ENCODE measurements around the gene RAB13. TPM values are rescaled to one million over a fixed set of nuclear protein-coding genes. Genes with fewer than 3 reads are reported as not detected.

Gene RAB13
- total RNA-seq, 1 experiment from 2014 or later: 73.6 TPM

GRCh38 chr1:153938996-153939395 is 47.1 kb downstream of the RAB13 start:
- Histone ChIP-seq H3K36me3 (ENCODE audit: low read depth) (0 out of 2 replicates have a peak, but pooled peaks cover 3% of the 10 kb centered on the region), H3K9me2 (ENCODE audit: insufficient read depth) (no peaks in the 10 kb centered on the region), H3K4me2 (no peak overlapping the region), H3K27ac (no peak overlapping the region), H3K4me3 (no peak overlapping the region), H2AFZ (no peak overlapping the region), H3K9me3 (ENCODE audit: insufficient read depth, low read depth) (no peaks in the 10 kb centered on the region), H3K27me3 (ENCODE audit: insufficient read depth, low read depth) (no peaks in the 10 kb centered on the region), H3K79me2 (ENCODE audit: low read depth) (peaks cover 2% of the 10 kb centered on the region; the same call in 1 of the 2 replicates), H3F3A (ENCODE audit: insufficient read depth, low read depth) (no peaks in the 10 kb centered on the region), H3K4me1 (replicated peaks; ENCODE audit: insufficient read depth) (no peaks in the 10 kb centered on the region), H4K20me1 (ENCODE audit: insufficient read depth) (no peaks in the 10 kb centered on the region; the same call in 1 of the 2 replicates)
- no TSS peak for BruUV-seq (replicated peaks)
- TF ChIP-seq CTCF (conservative IDR thresholded peaks at IDR 0.05) (no peak), EZH2 (IDR thresholded peaks at IDR 0.05; ENCODE audit: low read depth) (no peak)
- DNase-seq: no peak
- ChIA-PET CTCF (no interaction called here), POLR2A (ENCODE audit: unreplicated experiment) (no interaction called here)
- intact Hi-C loops (cut with micrococcal nuclease; ENCODE audit: unreplicated experiment): no loop called here

GRCh38 chr1:153937331-153937730 is 48.8 kb downstream of the RAB13 start:
- Histone ChIP-seq H3K79me2 (ENCODE audit: low read depth) (no peaks in the 10 kb centered on the region), H3K9me2 (ENCODE audit: insufficient read depth) (no peaks in the 10 kb centered on the region), H3K4me1 (replicated peaks; ENCODE audit: insufficient read depth) (no peaks in the 10 kb centered on the region), H3K9me3 (ENCODE audit: insufficient read depth, low read depth) (no peaks in the 10 kb centered on the region), H3K4me3 (no peak overlapping the region), H3K27me3 (ENCODE audit: insufficient read depth, low read depth) (no peaks in the 10 kb centered on the region), H4K20me1 (ENCODE audit: insufficient read depth) (no peaks in the 10 kb centered on the region; the same call in 1 of the 2 replicates), H3K27ac (no peak overlapping the region), H3K36me3 (ENCODE audit: low read depth) (no peaks in the 10 kb centered on the region), H3F3A (ENCODE audit: insufficient read depth, low read depth) (no peaks in the 10 kb centered on the region), H3K4me2 (no peak overlapping the region), H2AFZ (no peak overlapping the region)
- intact Hi-C loops (cut with micrococcal nuclease; ENCODE audit: unreplicated experiment): no loop called here
- ChIA-PET CTCF (no interaction called here), POLR2A (ENCODE audit: unreplicated experiment) (no interaction called here)
- BruUV-seq (replicated peaks): no TSS peak
- TF ChIP-seq EZH2 (IDR thresholded peaks at IDR 0.05; ENCODE audit: low read depth) (no peak), CTCF (conservative IDR thresholded peaks at IDR 0.05) (no peak)
- DNase-seq: no peak

GRCh38 chr1:153936011-153936802 is 49.9 kb downstream of the RAB13 start:
- no peaks in the 10 kb centered on the region; the same call in 1 of the 2 replicates for H4K20me1 ChIP-seq (ENCODE audit: insufficient read depth)
- H3K27me3 ChIP-seq (ENCODE audit: insufficient read depth, low read depth): no peaks in the 10 kb centered on the region
- H3K9me3 ChIP-seq (ENCODE audit: insufficient read depth, low read depth): no peaks in the 10 kb centered on the region
- ChIA-PET CTCF (no interaction called here), POLR2A (ENCODE audit: unreplicated experiment) (no interaction called here)
- H3K36me3 ChIP-seq (ENCODE audit: low read depth): no peaks in the 10 kb centered on the region
- no peak for DNase-seq
- no peak overlapping the region for H3K4me3 ChIP-seq
- no peaks in the 10 kb centered on the region for H3K4me1 ChIP-seq (replicated peaks; ENCODE audit: insufficient read depth)
- no peaks in the 10 kb centered on the region for H3K79me2 ChIP-seq (ENCODE audit: low read depth)
- no peak overlapping the region for H3K27ac ChIP-seq
- H3F3A ChIP-seq (ENCODE audit: insufficient read depth, low read depth): no peaks in the 10 kb centered on the region
- BruUV-seq (replicated peaks): no TSS peak
- intact Hi-C loops (cut with micrococcal nuclease; ENCODE audit: unreplicated experiment): no loop called here
- TF ChIP-seq CTCF (conservative IDR thresholded peaks at IDR 0.05): no peak
- TF ChIP-seq EZH2 (IDR thresholded peaks at IDR 0.05; ENCODE audit: low read depth): no peak
- no peak overlapping the region for H2AFZ ChIP-seq
- H3K4me2 ChIP-seq: no peak overlapping the region
- no peaks in the 10 kb centered on the region for H3K9me2 ChIP-seq (ENCODE audit: insufficient read depth)
